Muscle of leg (tissue), 11 donors: ENCODE results near the gene AFAP1. TPM values are rescaled to one million over a fixed set of nuclear protein-coding genes. Genes with fewer than 3 reads are reported as not detected.

Experiments used
- DNase-seq: peaks from one replicate; pipeline ENCODE4 v3.0.0; 2013
- H3K27ac ChIP-seq: one replicate; pipeline ENCODE4 v1.5.1; 2013; ENCODE audit warnings: mild to moderate bottlenecking, low read length, control low read depth
- H3K27me3 ChIP-seq: one replicate; pipeline ENCODE4 v1.6.1; 2013; ENCODE audit warnings: low read length; ENCODE audit not compliant: control insufficient read depth, insufficient read depth
- H3K36me3 ChIP-seq: one replicate; pipeline ENCODE4 v1.6.1; 2013; ENCODE audit warnings: low read length; ENCODE audit not compliant: control insufficient read depth, insufficient read depth
- H3K4me1 ChIP-seq: one replicate; pipeline ENCODE4 v1.6.1; 2013; ENCODE audit warnings: low read length; ENCODE audit not compliant: control insufficient read depth, insufficient read depth
- H3K4me3 ChIP-seq: one replicate; pipeline ENCODE4 v1.5.1; 2013; ENCODE audit warnings: low read length, control low read depth
- H3K9me3 ChIP-seq: replicated peaks from 2 replicates; pipeline ENCODE4 v1.6.1; 2013; ENCODE audit warnings: low read depth, low read length; ENCODE audit not compliant: control insufficient read depth
- WGBS: methylation state at CpG from one replicate; pipeline ENCODE4 v1.1.5; 2013; ENCODE audit warnings: missing lambda C conversion rate; ENCODE audit not compliant: insufficient coverage; 5-methylcytosine and 5-hydroxymethylcytosine counted together
- polyA plus RNA-seq, 8 donors: library from polyadenylated mRNA; unstranded; fragments of 120-200 nt; gene quantifications; one replicate each; pipeline versions ENCODE4 v1.2.1 to v1.2.3, GENCODE V29; 2013; ENCODE audit warnings: inconsistent platforms in 1 of 8, low replicate concordance in 1 of 8; ENCODE audit not compliant: insufficient read length in 8 of 8, insufficient read depth in 1 of 8
- total RNA-seq: library from RNA; stranded (reverse); fragments of 120-200 nt; gene quantifications from one replicate; pipeline ENCODE4 v1.2.4, GENCODE V29; 2013

AFAP1 gene
- total and polyA plus RNA-seq, 9 donors = 21.9 to 43.0 (median 34.3) TPM

- no peak overlapping the region for H3K4me3 ChIP-seq
- H3K27ac ChIP-seq = peak overlapping the region; percentile 89
These were observed 108.3 kb downstream of the AFAP1 start for GRCh38 chr4:7831330-7831729.

GRCh38 chr4:7830747-7831146 lies 108.9 kb downstream of the AFAP1 start:
- peaks cover 35% of the 10 kb centered on the region for H3K4me1 ChIP-seq
- no CpG with 5 or more reads among the region's 2 CpGs for WGBS
- H3K27me3 ChIP-seq = no peaks in the 10 kb centered on the region
- peaks cover 46% of the 10 kb centered on the region for H3K36me3 ChIP-seq
- H3K9me3 ChIP-seq = no peaks in the 10 kb centered on the region
- DNase-seq = no peak
- H3K27ac ChIP-seq = peak overlapping the region; percentile 89
- H3K4me3 ChIP-seq = no peak overlapping the region

More at GRCh38 chr4:7831330-7831729, 108.3 kb downstream of the AFAP1 start:
- WGBS = no CpG with 5 or more reads among the region's 7 CpGs
- Histone ChIP-seq H3K4me1 (peaks cover 35% of the 10 kb centered on the region), H3K36me3 (peaks cover 45% of the 10 kb centered on the region), H3K27me3 (no peaks in the 10 kb centered on the region), H3K9me3 (no peaks in the 10 kb centered on the region)
- peak; percentile 89 for DNase-seq

GRCh38 chr4:7829652-7830580 lies 109.7 kb downstream of the AFAP1 start:
- Histone ChIP-seq H3K27me3 (no peaks in the 10 kb centered on the region), H3K9me3 (no peaks in the 10 kb centered on the region), H3K4me3 (no peak overlapping the region), H3K36me3 (peaks cover 46% of the 10 kb centered on the region), H3K4me1 (peaks cover 35% of the 10 kb centered on the region), H3K27ac (peak overlapping the region; percentile 89)
- 32% methylated on average over 6 of the region's 10 CpGs for WGBS
- peak; percentile 35 for DNase-seq

GRCh38 chr4:7828793-7829301 lies 110.8 kb downstream of the AFAP1 start:
- Histone ChIP-seq H3K4me1 (peaks cover 38% of the 10 kb centered on the region), H3K36me3 (peaks cover 39% of the 10 kb centered on the region), H3K9me3 (no peaks in the 10 kb centered on the region), H3K4me3 (no peak overlapping the region), H3K27me3 (no peaks in the 10 kb centered on the region), H3K27ac (peak overlapping the region; percentile 89)
- DNase-seq = no peak
- WGBS = no CpG with 5 or more reads among the region's 6 CpGs

GRCh38 chr4:7828011-7828720 lies 111.5 kb downstream of the AFAP1 start:
- H3K27me3 ChIP-seq = no peaks in the 10 kb centered on the region
- H3K36me3 ChIP-seq = peaks cover 36% of the 10 kb centered on the region
- peak overlapping the region; percentile 89 for H3K27ac ChIP-seq
- peak; percentile 97 for DNase-seq
- H3K4me3 ChIP-seq = no peak overlapping the region
- H3K4me1 ChIP-seq = peaks cover 44% of the 10 kb centered on the region
- H3K9me3 ChIP-seq = no peaks in the 10 kb centered on the region
- WGBS = 17% methylated on average over 10 of the region's 13 CpGs

- Histone ChIP-seq H3K4me1 (peaks cover 50% of the 10 kb centered on the region), H3K36me3 (peaks cover 36% of the 10 kb centered on the region), H3K4me3 (no peak overlapping the region), H3K9me3 (no peaks in the 10 kb centered on the region), H3K27ac (peak overlapping the region; percentile 89), H3K27me3 (no peaks in the 10 kb centered on the region)
- WGBS = 78% methylated on average over 4 of the region's 11 CpGs
- DNase-seq = no peak
These were observed 112.1 kb downstream of the AFAP1 start for GRCh38 chr4:7827566-7827965.

- Histone ChIP-seq H3K36me3 (peaks cover 34% of the 10 kb centered on the region), H3K4me3 (no peak overlapping the region), H3K4me1 (peaks cover 50% of the 10 kb centered on the region), H3K27me3 (no peaks in the 10 kb centered on the region), H3K9me3 (no peaks in the 10 kb centered on the region), H3K27ac (no peak overlapping the region)
- no peak for DNase-seq
- WGBS = 81% methylated on average over 2 of the region's 11 CpGs
These were observed 112.8 kb downstream of the AFAP1 start for GRCh38 chr4:7826909-7827306.

DNA sequence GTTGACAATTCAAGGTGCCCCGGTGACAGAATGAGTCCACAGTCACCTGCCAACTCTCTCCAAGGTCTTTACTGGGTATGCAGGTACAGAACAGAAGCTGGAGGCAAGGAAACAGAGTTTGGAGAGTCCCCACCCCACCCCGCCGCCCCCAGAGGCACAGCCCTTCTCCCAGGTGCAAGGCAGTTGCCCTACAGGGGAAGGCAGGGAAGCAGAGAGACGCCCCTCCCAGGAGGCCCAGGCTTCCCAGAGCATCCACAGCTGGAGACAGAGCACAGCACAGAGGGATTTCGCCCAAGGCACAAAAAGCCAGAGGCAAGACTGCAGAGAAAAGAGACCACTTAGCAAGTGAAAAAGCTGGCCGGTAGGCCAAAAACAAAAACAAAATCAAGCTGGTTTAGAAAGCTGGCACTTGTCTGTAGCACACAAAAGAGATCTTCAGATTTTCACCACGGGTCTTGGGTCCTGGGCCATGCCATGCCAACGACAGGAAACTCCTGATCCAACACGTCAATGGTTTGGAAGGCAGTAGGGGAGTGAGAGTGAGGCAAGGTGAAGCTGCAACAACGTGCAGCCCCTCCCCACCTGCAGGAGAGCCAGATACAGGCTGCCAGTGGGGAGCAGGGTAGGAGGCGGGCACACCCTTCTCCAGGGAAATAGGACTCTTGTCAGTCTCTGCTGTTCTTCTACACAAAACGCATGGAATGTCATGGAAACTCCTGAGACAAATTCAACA lies 113.3 kb downstream of the AFAP1 start:
- peaks cover 31% of the 10 kb centered on the region for H3K36me3 ChIP-seq
- DNase-seq = no peak
- peaks cover 50% of the 10 kb centered on the region for H3K4me1 ChIP-seq
- no peaks in the 10 kb centered on the region for H3K27me3 ChIP-seq
- H3K4me3 ChIP-seq = no peak overlapping the region
- no peak overlapping the region for H3K27ac ChIP-seq
- H3K9me3 ChIP-seq = no peaks in the 10 kb centered on the region
- WGBS = 83% methylated on average over 7 of the region's 12 CpGs

- WGBS = no CpG with 5 or more reads among the region's 5 CpGs
- H3K36me3 ChIP-seq = peaks cover 41% of the 10 kb centered on the region
- H3K4me1 ChIP-seq = peaks cover 62% of the 10 kb centered on the region
- peak; percentile 93 for DNase-seq
- H3K27ac ChIP-seq = peak overlapping the region; percentile 95
- H3K4me3 ChIP-seq = no peak overlapping the region
- H3K27me3 ChIP-seq = no peaks in the 10 kb centered on the region
- H3K9me3 ChIP-seq = no peaks in the 10 kb centered on the region
These were observed 115.4 kb downstream of the AFAP1 start for GRCh38 chr4:7824218-7824617.
